ENCODE data around the gene GRID1.
"Not testable (repeated sequence)": the region's sequence is repeated elsewhere in the genome, so short reads cannot be mapped to it uniquely, and the experiment has no call there.

GRID1 gene

DNA sequence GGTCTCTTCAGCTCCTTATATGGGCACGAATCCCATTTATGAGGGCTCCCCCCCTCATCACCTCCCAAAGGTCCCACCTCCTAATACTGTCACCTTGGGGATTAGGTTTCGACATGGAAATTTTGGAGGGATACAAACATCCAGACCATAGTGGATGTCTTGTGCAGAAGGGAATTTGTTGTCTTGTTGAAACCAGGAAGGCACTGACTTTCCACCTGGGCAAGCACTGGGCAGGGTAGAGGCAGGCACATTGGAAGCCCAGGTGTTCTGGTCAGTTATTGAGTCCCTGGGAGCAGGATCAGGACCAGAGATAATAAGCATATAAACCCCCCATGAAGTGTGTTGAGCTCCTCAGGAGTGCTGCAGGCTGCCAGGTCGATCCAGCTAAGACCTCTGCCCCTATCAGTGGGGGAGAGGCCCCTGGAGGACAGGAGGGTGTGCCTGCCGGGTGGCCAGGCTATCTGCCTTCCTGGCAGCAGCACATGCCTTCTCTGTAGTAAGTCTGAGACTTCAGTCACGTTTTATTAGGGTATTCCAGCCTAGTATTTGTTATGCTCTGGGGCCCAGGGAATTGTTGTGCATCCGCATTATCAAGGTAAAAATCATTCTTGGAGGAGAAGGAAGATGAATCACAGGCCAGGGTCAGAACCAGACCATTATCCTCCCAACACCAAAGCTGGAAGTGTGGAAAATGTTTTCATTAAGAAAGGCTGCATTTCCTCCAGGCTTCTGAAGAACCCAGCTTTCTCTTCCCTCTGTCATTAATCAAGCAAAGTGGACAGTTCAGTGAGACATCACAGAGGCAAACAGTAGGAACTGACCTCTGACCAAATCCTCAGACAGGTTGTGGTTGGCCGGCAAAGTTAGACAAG is 503.1 kb downstream of the GRID1 start:
- H3K4me3 ChIP-seq (ENCODE audit: low read depth, low read length) = no peak overlapping the region

DNA sequence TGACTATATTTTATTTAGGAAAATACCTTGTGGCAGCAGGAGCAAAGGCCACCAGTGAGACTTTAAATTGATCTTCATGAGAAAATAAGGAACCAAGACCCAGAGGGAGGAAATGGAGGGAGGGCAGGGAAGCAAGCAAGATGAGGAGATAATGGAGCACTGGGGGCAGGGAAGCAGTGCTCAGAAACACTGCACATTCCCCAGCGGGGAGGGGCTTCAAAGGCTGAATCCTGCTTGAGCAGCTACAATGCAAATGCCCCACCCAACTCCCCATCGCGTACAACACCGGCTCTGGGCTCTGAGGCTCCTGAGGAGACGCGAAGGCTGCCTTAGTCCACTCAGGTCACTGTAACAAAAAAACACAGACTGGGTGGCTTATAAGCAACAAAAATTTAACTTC is 503.8 kb downstream of the GRID1 start:
- H3K4me3 ChIP-seq (ENCODE audit: low read depth, low read length) = no peak overlapping the region

DNA sequence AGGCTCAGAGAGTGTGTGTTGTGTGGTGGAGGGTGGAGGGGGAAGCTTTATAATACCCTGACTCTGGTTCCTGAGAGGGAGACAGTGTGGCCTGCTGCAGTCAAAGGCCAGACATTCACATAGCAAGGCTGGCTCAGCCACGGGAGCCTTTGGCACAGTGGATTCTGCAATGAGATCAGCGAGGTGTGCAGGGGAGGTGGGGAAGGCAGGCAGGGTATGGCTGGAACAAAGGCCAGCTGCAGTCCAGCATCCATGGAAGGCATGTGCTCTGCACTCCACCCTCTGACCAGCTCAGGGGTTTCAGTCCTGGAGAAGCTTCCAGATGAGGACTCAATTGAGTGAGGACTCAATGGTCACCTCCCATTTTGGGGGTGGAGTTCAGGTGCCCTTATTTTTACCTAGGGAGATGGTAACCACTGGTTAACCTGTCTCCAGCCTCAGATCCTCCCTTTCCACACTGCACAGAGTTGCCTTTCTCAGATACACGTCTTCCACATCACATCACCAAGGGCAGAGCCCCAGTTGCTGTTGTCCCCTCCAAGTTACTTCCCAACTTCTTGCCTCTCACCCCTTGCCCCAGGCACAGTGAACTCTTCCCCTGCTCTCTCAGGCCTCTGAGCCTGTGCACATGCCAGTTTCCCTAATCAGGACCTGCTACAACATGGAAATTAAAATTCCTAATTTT is 504.9 kb downstream of the GRID1 start:
- no peak overlapping the region for H3K4me3 ChIP-seq (ENCODE audit: low read depth, low read length)

DNA sequence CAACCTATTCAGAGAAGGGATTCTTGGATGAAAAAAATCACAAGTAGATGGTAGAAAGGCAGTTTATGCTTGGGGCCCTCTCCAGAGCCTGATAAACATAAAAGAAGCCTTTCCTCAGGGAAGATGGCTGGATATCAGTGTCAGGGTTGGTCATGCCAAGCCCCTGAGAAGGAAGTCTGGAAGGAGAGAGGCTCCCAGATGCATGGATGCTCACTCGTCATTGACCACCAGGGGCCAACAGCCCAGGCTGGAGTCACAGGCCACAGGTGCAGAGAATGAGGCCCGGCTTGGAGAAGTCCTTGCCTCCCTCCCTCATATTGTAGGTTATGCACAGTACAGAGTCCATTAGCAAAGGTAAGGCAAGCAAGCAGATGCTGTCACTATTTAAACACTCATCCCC is 506.7 kb downstream of the GRID1 start:
- H3K4me3 ChIP-seq (ENCODE audit: low read depth, low read length) = no peak overlapping the region

DNA sequence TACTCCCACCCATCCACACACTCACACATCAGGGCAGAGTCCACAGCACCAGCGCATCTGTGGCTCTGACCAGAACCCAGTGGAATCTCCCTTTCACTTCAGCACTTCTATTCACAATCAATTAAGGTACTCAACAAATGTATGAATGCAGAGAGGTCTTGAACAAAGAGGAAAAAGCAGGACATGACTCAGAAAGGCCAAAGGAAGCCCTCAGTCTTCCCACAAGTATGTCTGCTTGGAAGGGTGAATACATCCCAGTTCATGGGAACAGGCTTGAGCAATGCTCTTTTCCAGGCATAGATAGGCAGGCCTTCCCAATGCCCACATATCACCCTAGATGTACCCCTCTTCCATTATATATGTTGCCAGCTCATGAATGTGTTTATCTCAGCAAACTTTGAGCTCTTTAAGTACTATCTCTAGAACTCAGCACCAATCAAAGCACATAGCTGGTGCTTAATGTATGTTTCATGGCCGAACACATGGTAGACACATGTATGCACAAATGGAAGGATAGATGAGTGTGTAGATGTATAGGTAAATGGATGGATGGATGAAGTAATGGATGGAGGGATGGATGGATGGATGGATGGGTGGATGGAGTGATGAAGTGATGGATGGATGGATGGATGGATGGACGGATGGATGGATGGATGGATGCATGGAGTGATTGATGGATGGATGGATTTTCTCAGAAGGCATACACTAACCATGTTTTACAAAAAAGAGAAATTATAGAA is 507.6 kb downstream of the GRID1 start:
- no peak overlapping the region for H3K4me3 ChIP-seq (ENCODE audit: low read depth, low read length)

DNA sequence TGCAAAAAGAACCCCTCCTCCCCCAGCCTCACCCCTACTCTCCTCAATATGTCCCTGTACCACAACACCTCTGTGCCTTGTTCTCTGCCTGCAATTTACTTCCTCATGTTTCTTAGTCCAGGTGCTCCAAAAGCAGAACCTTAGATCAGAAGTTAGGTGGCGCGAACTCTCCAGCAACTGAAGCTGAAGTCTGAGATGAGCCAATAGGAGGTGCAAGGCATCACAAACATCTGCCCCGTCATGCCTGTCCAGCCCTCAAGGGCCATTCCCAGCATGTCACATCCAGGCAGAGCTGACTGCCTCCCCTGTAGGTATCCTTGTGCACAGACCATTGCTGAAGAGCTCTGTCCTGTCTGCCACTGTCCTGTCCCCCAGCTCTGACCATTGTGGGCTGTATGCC is 508.8 kb downstream of the GRID1 start:
- H3K4me3 ChIP-seq (ENCODE audit: low read depth, low read length) = no peak overlapping the region

DNA sequence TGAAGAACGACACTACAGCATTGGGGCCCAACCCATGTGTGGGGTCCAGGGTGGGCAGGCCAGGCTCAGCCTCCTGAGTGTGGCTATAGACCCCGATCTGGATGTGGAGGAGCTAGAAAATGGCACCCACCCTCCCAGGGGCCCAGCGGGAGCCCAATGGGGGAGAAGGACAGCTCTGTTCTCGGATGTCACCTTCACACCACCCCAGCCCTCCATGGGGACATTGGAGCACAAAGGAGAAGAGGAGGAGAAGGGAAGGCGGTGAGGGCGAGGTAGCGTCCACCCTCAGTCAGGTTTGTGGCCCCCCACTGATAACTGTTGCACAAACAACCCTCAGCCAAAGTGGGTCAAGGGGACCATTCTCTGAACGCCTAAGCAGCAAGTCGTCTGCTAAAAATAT is 509.3 kb downstream of the GRID1 start:
- H3K4me3 ChIP-seq (ENCODE audit: low read depth, low read length) = no peak overlapping the region

DNA sequence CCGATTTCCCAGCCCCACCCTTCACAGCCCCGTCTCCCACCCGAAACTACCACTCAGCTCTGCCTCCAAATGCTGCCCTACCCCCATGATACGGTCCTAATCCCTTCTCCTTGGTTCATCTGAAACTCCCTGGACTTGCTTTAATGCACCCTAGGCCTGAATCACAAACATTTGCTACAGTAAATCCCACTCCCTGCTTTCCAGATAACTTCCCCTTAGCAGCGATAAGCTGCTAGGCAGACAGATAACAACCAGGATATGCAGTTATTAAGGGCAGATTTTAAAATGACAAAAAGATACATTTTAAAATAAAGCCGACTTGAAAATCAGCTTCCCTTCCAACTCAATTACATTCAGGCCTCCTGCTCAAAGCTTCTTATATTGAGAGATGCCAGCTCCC is 514.7 kb downstream of the GRID1 start:
- no peak overlapping the region for H3K4me3 ChIP-seq (ENCODE audit: low read depth, low read length)

DNA sequence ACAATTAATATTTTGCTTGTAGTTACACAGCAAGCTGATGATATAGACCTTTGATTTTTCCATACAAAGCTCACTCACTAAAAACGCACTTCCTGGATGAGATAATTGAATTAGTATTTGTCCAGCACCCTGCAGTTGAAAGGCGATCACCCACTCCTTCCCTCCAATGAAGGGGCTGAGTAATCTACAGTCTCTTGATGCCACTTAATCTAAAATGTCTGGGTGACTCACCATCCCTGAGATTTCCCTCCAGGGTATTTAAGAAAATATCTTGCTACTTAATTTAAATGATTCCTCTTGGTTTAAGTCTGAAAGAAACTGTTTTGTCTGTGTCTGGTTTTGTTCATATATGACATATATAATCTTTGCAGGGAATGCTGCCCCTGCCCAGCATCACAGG is 515.3 kb downstream of the GRID1 start:
- no peak overlapping the region for H3K4me3 ChIP-seq (ENCODE audit: low read depth, low read length)

DNA sequence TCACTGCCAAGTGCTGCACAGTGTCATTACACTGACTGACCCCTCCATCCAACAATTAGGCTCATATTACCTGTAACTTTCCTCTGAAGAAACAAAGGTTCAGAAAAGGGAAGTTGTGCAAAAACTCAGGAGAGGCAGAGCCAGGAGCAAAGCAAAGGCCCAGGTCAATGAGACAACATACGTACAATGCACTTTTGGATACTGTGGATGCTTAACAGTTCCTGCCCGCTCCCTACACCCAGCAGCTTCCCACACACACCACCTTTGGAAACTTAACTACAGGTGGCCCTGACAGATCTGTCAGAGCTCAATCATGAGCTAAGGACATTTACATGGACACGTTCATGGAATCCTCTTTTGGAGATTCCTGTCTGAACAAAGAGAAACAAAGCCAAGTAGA is 515.9 kb downstream of the GRID1 start:
- H3K4me3 ChIP-seq (ENCODE audit: low read depth, low read length) = no peak overlapping the region

DNA sequence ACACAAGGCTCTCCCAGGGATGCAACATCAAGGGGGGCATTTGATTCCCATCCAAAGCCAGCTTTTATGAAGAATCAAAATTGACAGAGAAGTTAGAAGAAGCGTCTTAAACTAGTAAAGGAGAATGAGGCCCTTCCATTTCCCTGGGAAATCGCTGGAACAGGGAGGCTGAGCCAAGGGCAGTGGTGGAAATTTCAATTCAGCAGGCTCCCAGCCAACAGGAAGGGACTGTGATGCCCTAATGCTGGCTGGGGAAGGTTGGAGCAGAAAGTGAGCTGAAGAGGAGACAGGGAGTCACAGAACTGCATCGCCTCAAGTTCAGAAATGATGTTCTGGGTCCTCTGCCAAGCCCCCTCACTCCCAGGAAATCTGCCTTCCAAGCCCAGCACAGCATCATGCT is 517.3 kb downstream of the GRID1 start:
- no peak overlapping the region for H3K4me3 ChIP-seq (ENCODE audit: low read depth, low read length)

DNA sequence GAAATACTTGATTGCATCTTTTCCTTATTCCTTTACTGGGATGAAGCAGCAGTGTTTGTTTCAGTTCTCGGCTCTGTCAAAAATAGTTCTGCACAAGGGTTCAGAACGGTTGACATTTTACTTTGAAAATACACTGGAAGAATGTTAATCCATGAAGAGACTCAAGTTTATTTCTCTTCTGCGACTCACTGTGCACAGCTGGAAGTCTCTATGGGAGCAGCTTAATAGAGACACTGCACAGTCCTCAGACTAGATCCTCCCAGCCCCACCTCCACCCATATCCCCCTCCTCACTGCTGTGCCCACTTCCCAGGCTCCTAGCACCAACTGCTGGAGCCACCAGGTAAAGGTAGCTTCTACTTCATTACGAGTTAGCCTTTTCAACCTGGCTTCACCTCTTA is 517.8 kb downstream of the GRID1 start:
- H3K4me3 ChIP-seq (ENCODE audit: low read depth, low read length) = no peak overlapping the region

DNA sequence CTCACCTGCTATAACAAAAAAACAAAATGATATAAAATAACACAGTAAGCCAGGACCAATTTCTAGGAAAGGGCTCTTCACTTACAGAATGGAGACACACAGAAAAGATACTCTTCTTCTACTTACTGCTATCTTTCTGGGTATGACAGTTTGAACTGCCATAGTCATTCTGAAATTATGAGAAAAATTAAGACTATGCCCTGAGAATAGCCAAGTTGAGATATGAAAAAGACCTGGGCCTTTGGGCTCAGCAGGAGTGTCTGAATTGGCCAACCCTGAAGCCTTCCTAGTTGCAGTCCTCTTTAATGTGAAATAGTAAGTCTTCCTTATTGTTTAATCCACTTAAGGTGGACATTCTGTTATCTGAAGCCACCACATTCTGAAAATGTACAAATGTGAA is 519.5 kb downstream of the GRID1 start:
- no peak overlapping the region for H3K4me3 ChIP-seq (ENCODE audit: low read depth, low read length)

DNA sequence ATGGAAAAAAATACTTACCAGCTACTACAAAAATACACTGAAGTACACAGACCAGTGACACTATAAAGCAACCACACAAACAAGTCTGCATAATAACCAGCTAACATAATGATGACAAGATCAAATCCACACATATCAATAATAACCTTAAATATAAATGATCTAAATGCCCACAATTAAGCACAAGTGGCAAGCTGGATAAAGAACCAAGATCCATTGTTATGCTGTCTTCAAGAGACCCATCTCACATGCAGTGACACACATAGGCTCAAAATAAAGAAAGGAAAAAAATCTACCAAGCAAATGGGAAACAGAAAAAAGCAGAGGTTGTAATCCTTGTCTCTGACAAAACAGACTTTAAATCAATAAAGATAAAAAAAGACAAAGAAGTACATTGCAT is 527.9 kb downstream of the GRID1 start:
- H3K4me3 ChIP-seq (ENCODE audit: low read depth, low read length) = not testable (repeated sequence)

DNA sequence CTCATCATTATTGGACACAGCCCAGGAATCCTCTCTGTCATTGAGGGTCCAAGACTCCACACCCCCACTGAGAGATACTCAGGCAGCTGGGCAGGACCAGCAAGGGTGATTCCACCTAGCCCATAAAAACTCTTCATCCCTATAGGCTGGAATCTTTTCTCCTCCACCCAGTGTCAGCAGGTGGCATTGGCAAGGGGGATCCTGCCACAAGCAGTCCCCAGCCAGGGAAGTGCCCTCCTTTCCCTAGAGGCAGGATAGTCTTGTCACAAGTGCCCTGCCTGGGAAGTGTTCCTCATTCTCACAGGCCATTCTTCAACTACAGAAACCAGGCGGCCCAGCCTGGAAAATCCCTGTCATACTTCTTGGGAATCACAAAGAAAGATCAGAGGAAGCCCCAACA is 533.6 kb downstream of the GRID1 start:
- H3K4me3 ChIP-seq (ENCODE audit: low read depth, low read length) = no peak overlapping the region

DNA sequence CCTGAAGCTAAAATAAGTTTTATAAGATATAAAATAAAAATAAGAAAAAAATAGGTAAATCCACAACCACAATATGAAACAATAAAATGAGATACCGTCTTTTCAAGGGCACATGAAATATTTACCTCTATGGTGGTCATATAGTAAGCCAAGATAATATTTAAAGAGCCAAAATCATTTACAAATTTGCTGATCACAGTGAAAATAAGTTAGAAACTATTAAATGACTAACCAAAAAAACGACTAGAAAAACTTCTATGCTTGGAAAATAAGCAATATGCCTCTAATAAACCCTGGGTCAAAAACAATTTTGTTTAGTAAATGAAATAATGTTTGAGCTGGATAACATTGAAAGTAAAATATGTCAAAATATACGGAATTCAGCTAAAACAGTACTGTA is 535.2 kb downstream of the GRID1 start:
- H3K4me3 ChIP-seq (ENCODE audit: low read depth, low read length) = no peak overlapping the region

DNA sequence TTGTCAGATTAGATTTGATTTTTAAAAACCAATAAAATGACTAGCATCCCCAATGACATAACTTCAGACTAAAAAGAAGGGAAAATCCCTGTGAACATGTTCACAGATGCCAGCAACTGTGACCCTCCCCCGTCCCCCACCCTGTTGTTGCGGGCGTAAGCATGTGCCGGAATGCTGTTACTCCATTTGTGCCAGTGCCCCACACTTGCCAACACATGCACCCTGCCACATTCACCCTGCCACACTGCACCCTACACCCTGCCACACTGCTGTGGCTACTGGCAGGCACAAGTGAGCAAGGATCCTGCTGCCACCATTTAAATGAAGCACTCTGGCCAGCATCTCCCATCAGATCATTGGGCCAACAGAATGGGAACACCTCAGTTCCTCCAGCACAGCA is 540.2 kb downstream of the GRID1 start:
- H3K4me3 ChIP-seq (ENCODE audit: low read depth, low read length) = no peak overlapping the region

DNA sequence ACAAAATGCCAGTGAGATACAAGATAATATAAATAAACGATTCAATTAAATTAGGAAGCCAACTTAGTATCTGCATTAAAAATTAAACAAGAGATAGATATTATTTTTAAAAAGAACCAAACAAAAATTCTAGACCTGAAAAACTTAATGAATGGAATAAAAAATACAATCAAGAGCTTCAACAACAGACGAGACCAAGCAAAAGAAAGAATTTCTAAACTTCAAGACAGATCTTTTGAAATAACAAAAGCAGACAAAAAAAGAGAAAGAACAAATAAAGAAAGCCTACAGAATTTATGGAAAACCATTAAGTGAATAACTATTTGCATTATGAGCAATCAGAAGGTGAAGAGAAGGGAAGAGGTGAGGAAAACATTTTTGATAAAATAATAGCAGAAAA is 555.2 kb downstream of the GRID1 start:
- no peak overlapping the region for H3K4me3 ChIP-seq (ENCODE audit: low read depth, low read length)

DNA sequence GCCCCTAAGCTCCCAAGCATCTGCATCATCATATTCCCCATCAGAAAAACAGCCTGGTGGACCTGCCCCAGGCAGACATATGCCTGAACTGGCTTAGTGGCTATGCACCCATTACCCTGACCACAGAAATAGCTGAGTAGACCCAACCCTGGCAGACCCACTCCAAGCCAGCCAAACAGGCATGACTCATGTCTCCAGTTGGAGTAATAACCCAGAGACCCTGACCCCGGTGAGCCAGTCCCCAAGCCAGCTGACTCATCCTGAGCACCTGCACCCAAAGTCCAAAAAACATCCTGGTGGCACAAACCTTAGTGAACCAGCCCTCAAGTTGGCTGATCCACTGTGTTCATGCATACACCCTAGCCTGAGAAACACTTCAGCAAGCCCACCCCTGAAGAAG is 555.9 kb downstream of the GRID1 start:
- no peak overlapping the region for H3K4me3 ChIP-seq (ENCODE audit: low read depth, low read length)

DNA sequence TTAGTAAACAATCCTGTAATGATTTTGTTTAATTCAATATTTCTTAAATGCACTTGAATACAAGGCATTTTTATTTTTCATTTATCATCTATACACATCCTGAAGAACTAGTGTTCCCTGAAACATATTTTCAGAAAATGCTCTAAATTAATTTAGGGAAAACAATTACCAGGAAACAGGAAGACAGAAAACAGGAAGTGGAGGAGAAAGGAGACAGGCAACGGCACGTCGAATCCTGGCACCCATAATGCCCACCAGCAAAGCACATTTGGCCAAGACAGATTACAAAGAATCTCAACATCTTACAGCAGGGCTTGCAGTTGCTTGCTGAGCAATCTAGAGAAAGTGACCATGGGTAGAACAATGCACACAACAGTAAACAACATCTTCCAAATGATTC is 571.1 kb downstream of the GRID1 start:
- H3K4me3 ChIP-seq (ENCODE audit: low read depth, low read length) = no peak overlapping the region

DNA sequence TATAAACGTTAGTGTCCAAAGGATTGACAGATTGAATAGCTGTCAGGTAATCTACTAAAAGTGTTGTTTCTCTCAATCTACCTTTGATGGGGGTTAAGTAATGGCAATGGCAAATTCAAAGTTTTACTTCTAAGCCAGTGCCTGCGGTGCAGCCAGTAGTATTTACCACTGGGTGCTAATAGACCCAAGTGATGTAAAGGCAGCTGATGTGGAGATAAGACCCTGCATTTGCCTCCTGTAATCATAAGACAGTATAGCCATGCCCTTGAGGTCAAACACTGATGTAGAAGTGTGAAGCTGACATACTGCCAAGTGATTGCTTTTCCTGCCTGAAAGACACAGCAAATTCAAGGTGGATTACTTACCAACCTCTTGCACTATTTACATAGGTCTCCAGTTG is 572.0 kb downstream of the GRID1 start:
- no peak overlapping the region for H3K4me3 ChIP-seq (ENCODE audit: low read depth, low read length)

DNA sequence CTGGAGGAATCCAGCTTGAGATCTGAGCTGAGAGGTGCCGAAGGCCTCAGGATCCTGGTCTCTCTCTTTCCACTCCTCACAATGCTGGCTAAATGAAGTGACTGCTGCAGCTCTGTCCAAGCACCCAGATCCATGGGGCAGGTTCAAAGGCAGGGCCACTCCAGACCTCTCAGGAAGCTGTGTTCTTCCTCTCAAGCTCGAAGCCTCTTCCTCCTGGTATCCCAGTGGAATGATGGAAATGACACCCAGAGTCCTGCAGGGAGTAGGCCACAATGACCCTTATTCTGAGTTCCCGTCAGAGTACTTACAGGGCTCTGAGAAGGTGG is 574.1 kb downstream of the GRID1 start:
- H3K4me3 ChIP-seq (ENCODE audit: low read depth, low read length) = no peak overlapping the region
